ENCODE measurements around the gene NAT10. TPM values are rescaled to one million over a fixed set of nuclear protein-coding genes. Genes with fewer than 3 reads are reported as not detected.
"Not testable (repeated sequence)": the region's sequence is repeated elsewhere in the genome, so short reads cannot be mapped to it uniquely, and the experiment has no call there.

Gene NAT10
- total RNA-seq, 1 experiment from 2014 or later = 48.7 TPM

GRCh38 chr11:34179026-34179675 lies 73.7 kb downstream of the NAT10 start:
- BruUV-seq (replicated peaks) = no TSS peak
- Histone ChIP-seq H3K27ac (ENCODE audit: low read length) (no peak overlapping the region), H3K27me3 (ENCODE audit: low read length) (no peaks in the 10 kb centered on the region), H3K4me1 (ENCODE audit: insufficient read depth, low read length) (peaks cover 6% of the 10 kb centered on the region; the same call in 1 of the 2 replicates), H3K9me2 (replicated peaks; ENCODE audit: low read length) (no peaks in the 10 kb centered on the region), H4K20me1 (ENCODE audit: low read length) (no peaks in the 10 kb centered on the region), H3F3A (ENCODE audit: low read length, unreplicated experiment) (no peaks in the 10 kb centered on the region), H3K79me2 (ENCODE audit: low read length) (no peaks in the 10 kb centered on the region), H3K9me3 (ENCODE audit: low read length) (no peaks in the 10 kb centered on the region), H2AFZ (ENCODE audit: low read length) (no peak overlapping the region), H3K4me2 (ENCODE audit: low read length) (no peak overlapping the region), H3K36me3 (ENCODE audit: low read depth, low read length) (no peaks in the 10 kb centered on the region), H3K9ac (ENCODE audit: low read length) (no peak overlapping the region), H3K4me3 (ENCODE audit: low read length) (no peak overlapping the region)
- DNase-seq = no peak
- CTCF ChIA-PET = interaction anchor here (0.6 kb wide), 1 partner anchor 188 kb away, joined by 3 read pairs; no protein-coding TSS in a partner anchor
- POLR2A ChIA-PET (ENCODE audit: unreplicated experiment) = interaction anchor here (0.6 to 0.7 kb wide), 2 partner anchors 14 to 290 kb away, joined by 3 to 4 read pairs; no protein-coding TSS in a partner anchor
- ATAC-seq = no peak
- no peak for TF ChIP-seq EZH2 (IDR thresholded peaks at IDR 0.05; ENCODE audit: low read length, unreplicated experiment)
- TF ChIP-seq, protein P1, sequence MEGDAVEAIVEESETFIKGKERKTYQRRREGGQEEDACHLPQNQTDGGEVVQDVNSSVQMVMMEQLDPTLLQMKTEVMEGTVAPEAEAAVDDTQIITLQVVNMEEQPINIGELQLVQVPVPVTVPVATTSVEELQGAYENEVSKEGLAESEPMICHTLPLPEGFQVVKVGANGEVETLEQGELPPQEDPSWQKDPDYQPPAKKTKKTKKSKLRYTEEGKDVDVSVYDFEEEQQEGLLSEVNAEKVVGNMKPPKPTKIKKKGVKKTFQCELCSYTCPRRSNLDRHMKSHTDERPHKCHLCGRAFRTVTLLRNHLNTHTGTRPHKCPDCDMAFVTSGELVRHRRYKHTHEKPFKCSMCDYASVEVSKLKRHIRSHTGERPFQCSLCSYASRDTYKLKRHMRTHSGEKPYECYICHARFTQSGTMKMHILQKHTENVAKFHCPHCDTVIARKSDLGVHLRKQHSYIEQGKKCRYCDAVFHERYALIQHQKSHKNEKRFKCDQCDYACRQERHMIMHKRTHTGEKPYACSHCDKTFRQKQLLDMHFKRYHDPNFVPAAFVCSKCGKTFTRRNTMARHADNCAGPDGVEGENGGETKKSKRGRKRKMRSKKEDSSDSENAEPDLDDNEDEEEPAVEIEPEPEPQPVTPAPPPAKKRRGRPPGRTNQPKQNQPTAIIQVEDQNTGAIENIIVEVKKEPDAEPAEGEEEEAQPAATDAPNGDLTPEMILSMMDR (conservative IDR thresholded peaks at IDR 0.05; ENCODE audit: low read depth, low read length) = no peak
- no peak for TF ChIP-seq EZH2phosphoT487 (IDR thresholded peaks at IDR 0.05; ENCODE audit: borderline replicate concordance, low read length)
- intact Hi-C loops (cut with micrococcal nuclease) = loop anchor here (10.0 kb wide), 1 partner anchor 86 kb away; no protein-coding TSS in a partner anchor

- ChIA-PET POLR2A (ENCODE audit: unreplicated experiment) (interaction anchor here (0.7 kb wide), 1 partner anchor 13 kb away, joined by 3 read pairs; no protein-coding TSS in a partner anchor), CTCF (no interaction called here)
- intact Hi-C loops (cut with micrococcal nuclease) = no loop called here
Measured at GRCh38 chr11:34180040-34180813, 74.8 kb downstream of the NAT10 start.

DNA sequence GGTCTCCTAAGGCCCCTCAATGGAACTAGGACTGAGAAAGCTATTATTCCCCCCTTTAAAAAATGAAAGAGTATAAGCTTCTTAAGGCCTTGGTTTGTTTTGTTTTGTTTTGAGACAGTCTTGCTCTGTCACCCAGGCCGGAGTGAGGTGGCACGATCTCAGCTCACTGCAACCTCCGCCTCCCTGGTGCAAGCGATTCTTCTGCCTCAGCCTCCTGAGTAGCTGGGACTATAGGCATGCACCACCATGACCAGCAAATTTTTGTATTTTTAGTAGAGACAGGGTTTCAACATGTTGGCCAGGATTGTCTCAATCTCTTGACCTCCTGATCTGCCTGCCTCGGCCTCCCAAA lies 75.4 kb downstream of the NAT10 start:
- H4K20me1 ChIP-seq (ENCODE audit: low read length); H3K79me2 ChIP-seq (ENCODE audit: low read length); H3K36me3 ChIP-seq (ENCODE audit: low read depth, low read length); H2AFZ ChIP-seq (ENCODE audit: low read length); BruUV-seq (replicated peaks); DNase-seq; intact Hi-C loops (cut with micrococcal nuclease); H3K27ac ChIP-seq (ENCODE audit: low read length); H3K4me1 ChIP-seq (ENCODE audit: insufficient read depth, low read length); H3K4me2 ChIP-seq (ENCODE audit: low read length); H3K27me3 ChIP-seq (ENCODE audit: low read length); H3K9me3 ChIP-seq (ENCODE audit: low read length); ATAC-seq; H3F3A ChIP-seq (ENCODE audit: low read length, unreplicated experiment); H3K9me2 ChIP-seq (replicated peaks; ENCODE audit: low read length); H3K9ac ChIP-seq (ENCODE audit: low read length); POLR2A ChIA-PET (ENCODE audit: unreplicated experiment); H3K4me3 ChIP-seq (ENCODE audit: low read length); CTCF ChIA-PET: not testable (repeated sequence)

More at GRCh38 chr11:34180040-34180813, 74.8 kb downstream of the NAT10 start:
- BruUV-seq (replicated peaks) = no TSS peak
- Histone ChIP-seq H3K4me3 (ENCODE audit: low read length) (no peak overlapping the region), H3F3A (ENCODE audit: low read length, unreplicated experiment) (no peaks in the 10 kb centered on the region), H3K9me3 (ENCODE audit: low read length) (no peaks in the 10 kb centered on the region), H3K4me1 (ENCODE audit: insufficient read depth, low read length) (no peaks in the 10 kb centered on the region), H3K4me2 (ENCODE audit: low read length) (no peak overlapping the region), H4K20me1 (ENCODE audit: low read length) (no peaks in the 10 kb centered on the region), H2AFZ (ENCODE audit: low read length) (no peak overlapping the region), H3K79me2 (ENCODE audit: low read length) (no peaks in the 10 kb centered on the region), H3K9me2 (replicated peaks; ENCODE audit: low read length) (no peaks in the 10 kb centered on the region), H3K27me3 (ENCODE audit: low read length) (no peaks in the 10 kb centered on the region), H3K36me3 (ENCODE audit: low read depth, low read length) (no peaks in the 10 kb centered on the region), H3K9ac (ENCODE audit: low read length) (no peak overlapping the region), H3K27ac (ENCODE audit: low read length) (no peak overlapping the region)
- TF ChIP-seq EZH2phosphoT487 (IDR thresholded peaks at IDR 0.05; ENCODE audit: borderline replicate concordance, low read length) (no peak), EZH2 (IDR thresholded peaks at IDR 0.05; ENCODE audit: low read length, unreplicated experiment) (no peak)
- TF ChIP-seq, protein P1 (conservative IDR thresholded peaks at IDR 0.05; ENCODE audit: low read depth, low read length) = no peak
- no peak for ATAC-seq
- no peak for DNase-seq
